ENCODE results near the gene ITGB4.

DNA sequence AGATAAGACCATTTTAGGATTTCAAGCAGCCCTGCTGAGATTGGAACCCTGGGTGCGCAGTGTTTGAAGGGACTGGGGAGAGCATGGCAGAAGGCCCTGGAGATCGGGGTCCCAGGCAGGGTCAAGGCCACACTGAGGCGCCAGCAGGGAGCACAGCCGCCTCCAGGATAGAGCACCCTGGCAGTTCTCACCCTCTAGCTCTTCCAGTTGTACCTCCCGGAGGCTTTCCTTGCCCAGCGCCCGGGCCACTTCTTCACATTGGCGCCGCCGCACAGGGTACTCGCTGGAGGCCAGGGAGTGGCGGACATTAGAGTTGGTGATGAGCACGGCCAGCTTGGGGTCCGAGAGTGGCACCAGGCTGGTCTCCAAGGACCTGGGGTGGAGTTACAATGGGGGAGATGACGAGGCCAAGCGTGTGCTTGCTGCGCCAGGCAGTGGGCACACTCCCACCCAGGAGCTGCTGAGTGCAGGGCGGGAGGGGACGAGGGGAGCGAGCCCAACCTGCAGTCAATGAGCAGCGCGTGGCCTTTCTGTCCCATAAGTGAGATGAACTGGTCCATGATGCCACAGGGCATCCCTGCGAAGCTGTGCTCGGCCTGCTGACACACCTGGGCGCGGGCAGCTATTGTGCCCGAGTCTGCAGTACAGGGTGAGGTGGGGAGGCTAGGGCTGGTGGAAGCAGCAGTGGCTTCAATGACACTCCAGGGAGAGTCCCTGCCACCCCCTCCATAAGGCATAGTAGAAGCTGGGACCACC lies 41.4 kb downstream of the ITGB4 start:
- TF ChIP-seq, protein P1, sequence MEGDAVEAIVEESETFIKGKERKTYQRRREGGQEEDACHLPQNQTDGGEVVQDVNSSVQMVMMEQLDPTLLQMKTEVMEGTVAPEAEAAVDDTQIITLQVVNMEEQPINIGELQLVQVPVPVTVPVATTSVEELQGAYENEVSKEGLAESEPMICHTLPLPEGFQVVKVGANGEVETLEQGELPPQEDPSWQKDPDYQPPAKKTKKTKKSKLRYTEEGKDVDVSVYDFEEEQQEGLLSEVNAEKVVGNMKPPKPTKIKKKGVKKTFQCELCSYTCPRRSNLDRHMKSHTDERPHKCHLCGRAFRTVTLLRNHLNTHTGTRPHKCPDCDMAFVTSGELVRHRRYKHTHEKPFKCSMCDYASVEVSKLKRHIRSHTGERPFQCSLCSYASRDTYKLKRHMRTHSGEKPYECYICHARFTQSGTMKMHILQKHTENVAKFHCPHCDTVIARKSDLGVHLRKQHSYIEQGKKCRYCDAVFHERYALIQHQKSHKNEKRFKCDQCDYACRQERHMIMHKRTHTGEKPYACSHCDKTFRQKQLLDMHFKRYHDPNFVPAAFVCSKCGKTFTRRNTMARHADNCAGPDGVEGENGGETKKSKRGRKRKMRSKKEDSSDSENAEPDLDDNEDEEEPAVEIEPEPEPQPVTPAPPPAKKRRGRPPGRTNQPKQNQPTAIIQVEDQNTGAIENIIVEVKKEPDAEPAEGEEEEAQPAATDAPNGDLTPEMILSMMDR (IDR thresholded peaks at IDR 0.05; ENCODE audit: low read length) = no peak
- TF ChIP-seq EZH2 (optimal IDR thresholded peaks at IDR 0.05; ENCODE audit: low read depth, low read length) (no peak), EZH2phosphoT487 (IDR thresholded peaks at IDR 0.05; ENCODE audit: low read length) (no peak)
